Mammary epithelial cell (primary cell): ENCODE measurements around the gene MRTFB.

Experiments used
- CTCF ChIP-seq, 2 donors: IDR thresholded peaks in 1 of 2; conservative IDR thresholded peaks in 1 of 2; 2 replicates each; pipeline ENCODE4 v1.5.1; 2011 to 2012; ENCODE audit warnings: inconsistent platforms in 2 of 2, low read length in 2 of 2, mild to moderate bottlenecking in 2 of 2, control low read depth in 1 of 2, low read depth in 1 of 2; ENCODE audit not compliant: insufficient read depth in 1 of 2; ENCODE audit errors: extremely low read depth in 1 of 2
- EZH2 ChIP-seq: IDR thresholded peaks from 2 replicates; pipeline ENCODE4 v1.6.1; 2012; ENCODE audit warnings: low read length, inconsistent platforms, borderline replicate concordance

GRCh38 chr16:14151256-14152030 is 80.3 kb downstream of the MRTFB start:
- no peak for TF ChIP-seq CTCF (conservative IDR thresholded peaks at IDR 0.05 in 1 of 2, IDR thresholded peaks at IDR 0.05 in 1 of 2; ENCODE audit: extremely low read depth in 1 of 2, insufficient read depth in 1 of 2, low read depth in 1 of 2, low read length in 2 of 2)
- no peak for TF ChIP-seq EZH2
